HepG2 (cell line): ENCODE data around the gene PRKCE. TPM values are rescaled to one million over a fixed set of nuclear protein-coding genes. Genes with fewer than 3 reads are reported as not detected.

Experiments used
- AGO1 ChIP-seq: fragments of 200-400 bp; formaldehyde crosslinking; IDR thresholded peaks from 2 replicates; pipeline ENCODE4 v1.6.1; 2017; ENCODE audit warnings: mild to moderate bottlenecking, low read depth, low read length, moderate library complexity; ENCODE audit not compliant: poor library complexity, severe bottlenecking
- CTCF ChIP-seq: sonication (generic); formaldehyde crosslinking; IDR thresholded peaks from 2 replicates; pipeline ENCODE4 v1.5.0; 2020; ENCODE audit warnings: mild to moderate bottlenecking, missing genetic modification reagents, moderate library complexity
- FUBP1 ChIP-seq: sonication (generic); formaldehyde crosslinking; IDR thresholded peaks from 2 replicates; pipeline ENCODE4 v1.5.1; 2020; ENCODE audit warnings: missing genetic modification reagents, mild to moderate bottlenecking, borderline replicate concordance
- HOXA9 ChIP-seq: sonication (generic); formaldehyde crosslinking; IDR thresholded peaks from 2 replicates; pipeline ENCODE4 v1.8.1; 2022; ENCODE audit warnings: missing genetic modification reagents, mild to moderate bottlenecking, moderate library complexity, borderline replicate concordance
- KAT8 ChIP-seq: IDR thresholded peaks from 2 replicates; pipeline ENCODE4 v1.6.1; 2016; ENCODE audit warnings: missing genetic modification reagents, missing compliant biosample characterization
- KIAA2018 ChIP-seq: sonication (generic); formaldehyde crosslinking; IDR thresholded peaks from 2 replicates; pipeline ENCODE4 v1.5.0; 2020; ENCODE audit warnings: mild to moderate bottlenecking, missing genetic modification reagents, borderline replicate concordance
- MIER2 ChIP-seq: IDR thresholded peaks from 2 replicates; pipeline ENCODE4 v1.6.1; 2016; ENCODE audit warnings: missing biosample characterization, missing genetic modification reagents
- PHF20 ChIP-seq: sonication (generic); formaldehyde crosslinking; IDR thresholded peaks from 2 replicates; pipeline ENCODE4 v1.5.0; 2020; ENCODE audit warnings: mild to moderate bottlenecking, missing genetic modification reagents
- SRSF1 ChIP-seq: fragments of 200-400 bp; formaldehyde crosslinking; optimal IDR thresholded peaks from 2 replicates; pipeline ENCODE3; 2017; ENCODE audit warnings: mild to moderate bottlenecking, low read depth, low read length, moderate library complexity
- TFE3 ChIP-seq: IDR thresholded peaks from 2 replicates; pipeline ENCODE4 v1.6.1; 2016
- THAP8 ChIP-seq: sonication (generic); formaldehyde crosslinking; IDR thresholded peaks from 2 replicates; pipeline ENCODE4 v1.5.1; 2020; ENCODE audit warnings: missing genetic modification reagents, mild to moderate bottlenecking, borderline replicate concordance
- ZNF3 ChIP-seq: IDR thresholded peaks from 2 replicates; pipeline ENCODE4 v1.7.0; 2017; ENCODE audit warnings: inconsistent platforms
- ZNF317 ChIP-seq: sonication (generic); formaldehyde crosslinking; IDR thresholded peaks from 2 replicates; pipeline ENCODE4 v1.5.0; 2020; ENCODE audit warnings: mild to moderate bottlenecking, missing genetic modification reagents
- ZNF724P ChIP-seq: sonication (generic); formaldehyde crosslinking; IDR thresholded peaks from 2 replicates; pipeline ENCODE4 v1.8.0; 2022; ENCODE audit warnings: missing genetic modification reagents, borderline replicate concordance
- polyA plus RNA-seq, 8 experiments: library from polyadenylated mRNA; depleted of rRNA in 3 of 8; stranded (reverse) in 7 of 8; unstranded in 1 of 8; fragments of >200 nt; fragmentation: Illumina TruSeq in 4 of 8; extraction: Trizol in 4 of 8; gene quantifications; 2 replicates each; pipeline versions ENCODE4 v1.2.1 to v1.2.3, GENCODE V29; 2011 to 2016; ENCODE audit warnings: low read depth in 4 of 8, missing spikeins in 1 of 8, mixed read lengths in 1 of 8; ENCODE audit not compliant: insufficient read depth in 1 of 8
- total RNA-seq, 5 experiments: library from RNA; depleted of rRNA; stranded (reverse); fragments of >200 nt; fragmentation: Illumina TruSeq; extraction: Trizol; gene quantifications; 2 replicates each; pipeline ENCODE4 v1.2.3, GENCODE V29; 2016; ENCODE audit warnings: low read depth in 1 of 5

The PRKCE gene
- total and polyA plus RNA-seq, 2 of the 13 experiments (the other 11 are each of a cell fraction or from before 2014, with no cell fraction given), result 1.0 to 3.9 TPM

GRCh38 chr2:46010925-46011490 lies 359.5 kb downstream of the PRKCE start (continued):
- no peak for TF ChIP-seq KIAA2018
- TF ChIP-seq FUBP1 (CRISPR knock-in tag), result no peak
- no peak for TF ChIP-seq PHF20
- no peak for TF ChIP-seq HOXA9 (CRISPR knock-in tag)
- no peak for TF ChIP-seq THAP8 (CRISPR knock-in tag)
- TF ChIP-seq ZNF3, result no peak
- 0 out of 2 replicates have a peak, but pooled peaks have one; percentile 40 for TF ChIP-seq KAT8 (CRISPR knock-in tag)
- no peak for TF ChIP-seq ZNF724P (CRISPR knock-in tag)
- no peak for TF ChIP-seq MIER2 (CRISPR knock-in tag)
- TF ChIP-seq ZNF317 (CRISPR knock-in tag), result no peak
- no peak for TF ChIP-seq SRSF1
- no peak for TF ChIP-seq AGO1
- peak; percentile 15; the same call in 1 of the 2 replicates for TF ChIP-seq TFE3 (CRISPR knock-in tag)
- TF ChIP-seq CTCF (CRISPR knock-in tag), result peak; percentile 73
